ENCODE data around the gene TEX53. TPM values are rescaled to one million over a fixed set of nuclear protein-coding genes. Genes with fewer than 3 reads are reported as not detected.

The TEX53 gene
- total RNA-seq, 3 donors from 2014 or later, result not detected

DNA sequence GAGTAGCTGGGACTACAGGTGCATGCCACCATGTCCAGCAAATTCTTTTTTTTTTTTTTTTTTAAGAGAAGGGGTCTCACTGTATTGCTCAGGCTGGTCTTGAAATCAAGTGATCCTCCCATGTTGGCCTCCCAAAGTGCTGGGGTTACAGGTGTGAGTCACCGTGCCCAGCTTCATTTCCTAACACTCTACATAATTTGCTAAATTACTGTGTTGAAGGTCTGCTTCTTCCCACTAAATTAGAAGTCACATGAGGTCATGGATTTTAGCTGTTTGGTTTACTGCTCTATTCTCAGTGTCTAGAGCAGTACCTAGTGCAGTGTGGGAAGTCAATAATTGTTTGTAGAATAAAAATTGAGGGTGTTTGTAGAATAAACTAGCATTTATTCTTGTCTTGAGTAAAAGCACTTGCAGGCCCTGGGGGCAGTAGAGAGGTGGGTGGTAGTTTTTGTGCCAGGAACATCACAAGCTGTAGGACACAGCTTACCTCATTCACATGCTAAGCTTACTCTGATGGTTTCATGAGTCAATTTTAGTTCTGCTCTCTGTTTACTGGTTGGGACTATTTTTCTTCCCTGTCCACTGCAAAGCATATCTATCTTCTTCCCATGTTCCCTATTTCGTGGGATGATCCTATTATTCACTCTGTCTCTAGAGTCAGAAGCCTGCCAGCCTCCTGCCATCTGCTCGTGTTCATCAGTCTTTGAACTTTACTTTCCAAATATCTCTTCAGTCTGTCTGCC is 17.4 kb upstream of the TEX53 start:
- no peaks in the 10 kb centered on the region for H3K4me1 ChIP-seq
- intact Hi-C loops (cut with DNase I; ENCODE audit: low total_unique reads), result no loop called here
- peaks cover 0 to 5% of the 10 kb centered on the region in 2 donors for H3K9me3 ChIP-seq
- no peak overlapping the region for H3K27ac ChIP-seq
- DNase-seq (ENCODE audit: low spot score in 2 of 2), result no peak
- no peaks in the 10 kb centered on the region for H3K36me3 ChIP-seq
- TF ChIP-seq CTCF (IDR thresholded peaks at IDR 0.05) (no peak), POLR2A (IDR thresholded peaks at IDR 0.05) (no peak), POLR2AphosphoS5 (IDR thresholded peaks at IDR 0.05) (no peak)
- no peaks in the 10 kb centered on the region for H3K27me3 ChIP-seq
- H3K4me3 ChIP-seq, result no peak overlapping the region

DNA sequence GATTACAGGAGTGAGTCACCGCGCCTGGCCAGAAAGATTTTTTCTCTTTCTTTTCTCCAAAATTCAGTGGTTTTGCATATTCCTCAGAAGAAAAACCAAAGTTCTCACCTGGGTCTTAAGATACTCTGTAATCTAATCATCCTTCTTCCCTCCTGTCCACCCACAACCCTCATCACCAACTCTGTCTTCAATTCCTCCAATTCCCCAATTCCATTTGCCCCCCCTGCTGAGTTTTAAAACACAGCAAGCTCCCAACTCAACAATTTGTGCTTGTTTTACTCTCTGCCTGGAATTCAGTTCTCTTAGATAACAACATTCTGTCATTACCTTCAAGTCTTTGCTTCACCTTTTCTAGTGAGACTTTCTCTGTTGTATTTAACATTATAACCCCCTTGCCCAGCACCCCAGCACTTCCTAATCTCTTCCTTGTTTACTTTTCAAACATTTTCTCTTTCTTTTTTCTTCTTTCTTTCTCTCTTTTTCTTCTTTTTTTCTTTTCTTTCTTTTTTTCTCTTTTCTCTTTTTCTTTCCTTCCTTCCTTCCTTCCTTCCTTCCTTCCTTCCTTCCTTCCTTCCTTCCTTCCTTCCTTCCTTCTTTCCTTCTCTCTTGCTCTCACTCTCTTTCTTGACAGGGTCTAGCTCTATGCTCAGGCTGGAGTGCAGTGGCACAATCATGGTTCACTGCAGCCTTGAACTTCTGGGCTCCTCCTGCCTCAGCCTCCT is 16.6 kb upstream of the TEX53 start:
- TF ChIP-seq CTCF (IDR thresholded peaks at IDR 0.05) (no peak), POLR2A (IDR thresholded peaks at IDR 0.05) (no peak), POLR2AphosphoS5 (IDR thresholded peaks at IDR 0.05) (no peak)
- intact Hi-C loops (cut with DNase I; ENCODE audit: low total_unique reads), result no loop called here

GRCh38 chr9:114671605-114672004 is 14.0 kb upstream of the TEX53 start:
- no peak for DNase-seq (ENCODE audit: low spot score in 2 of 2)
- TF ChIP-seq CTCF (IDR thresholded peaks at IDR 0.05) (no peak), POLR2A (IDR thresholded peaks at IDR 0.05) (no peak), POLR2AphosphoS5 (IDR thresholded peaks at IDR 0.05) (no peak)
- intact Hi-C loops (cut with DNase I; ENCODE audit: low total_unique reads), result no loop called here
- Histone ChIP-seq H3K4me3 (no peak overlapping the region), H3K27me3 (no peaks in the 10 kb centered on the region), H3K27ac (no peak overlapping the region), H3K9me3 (peaks cover 0 to 5% of the 10 kb centered on the region in 2 donors), H3K36me3 (no peaks in the 10 kb centered on the region), H3K4me1 (no peaks in the 10 kb centered on the region)

More for the DNA sequence above, 16.6 kb upstream of the TEX53 start:
- no peak overlapping the region for H3K27ac ChIP-seq
- DNase-seq (ENCODE audit: low spot score in 2 of 2), result no peak
- no peaks in the 10 kb centered on the region for H3K4me1 ChIP-seq
- H3K9me3 ChIP-seq, result peaks cover 0 to 5% of the 10 kb centered on the region in 2 donors
- H3K36me3 ChIP-seq, result no peaks in the 10 kb centered on the region
- H3K27me3 ChIP-seq, result no peaks in the 10 kb centered on the region
- H3K4me3 ChIP-seq, result no peak overlapping the region

GRCh38 chr9:114669961-114670360 is 12.4 kb upstream of the TEX53 start:
- Histone ChIP-seq H3K27ac (no peak overlapping the region), H3K36me3 (no peaks in the 10 kb centered on the region), H3K27me3 (no peaks in the 10 kb centered on the region), H3K4me1 (no peaks in the 10 kb centered on the region), H3K9me3 (peaks cover 0 to 5% of the 10 kb centered on the region in 2 donors), H3K4me3 (no peak overlapping the region)
- no peak for DNase-seq (ENCODE audit: low spot score in 2 of 2)
- intact Hi-C loops (cut with DNase I; ENCODE audit: low total_unique reads), result no loop called here
- TF ChIP-seq POLR2AphosphoS5 (IDR thresholded peaks at IDR 0.05) (no peak), CTCF (IDR thresholded peaks at IDR 0.05) (no peak), POLR2A (IDR thresholded peaks at IDR 0.05) (no peak)

DNA sequence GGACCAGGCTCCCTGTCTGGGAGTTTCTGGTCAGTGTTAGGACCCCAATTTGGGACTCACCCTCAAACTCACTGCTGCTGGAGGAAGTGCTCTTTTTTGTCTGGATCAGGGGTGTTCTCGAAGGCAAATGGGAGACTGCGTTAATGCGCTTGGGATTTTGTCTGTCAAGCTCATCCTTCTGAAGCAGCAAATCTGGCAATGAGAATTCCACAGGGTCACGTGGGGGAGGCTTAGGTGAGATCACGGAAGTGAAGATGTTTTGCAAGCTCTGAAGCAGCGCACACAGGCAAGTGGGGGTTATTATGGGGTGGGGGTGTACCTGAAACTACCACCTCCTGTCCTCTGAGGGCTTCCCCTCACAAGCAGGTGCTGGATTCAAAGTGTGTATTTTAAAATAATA is 10.5 kb upstream of the TEX53 start:
- no peaks in the 10 kb centered on the region for H3K36me3 ChIP-seq
- H3K4me1 ChIP-seq, result no peaks in the 10 kb centered on the region
- no peak overlapping the region for H3K4me3 ChIP-seq
- no peak for DNase-seq (ENCODE audit: low spot score in 2 of 2)
- TF ChIP-seq CTCF (IDR thresholded peaks at IDR 0.05), result no peak
- no peak for TF ChIP-seq POLR2A (IDR thresholded peaks at IDR 0.05)
- no peak for TF ChIP-seq POLR2AphosphoS5 (IDR thresholded peaks at IDR 0.05)
- intact Hi-C loops (cut with DNase I; ENCODE audit: low total_unique reads), result no loop called here
- no peaks in the 10 kb centered on the region for H3K27me3 ChIP-seq
- H3K27ac ChIP-seq, result no peak overlapping the region
- peaks cover 0 to 5% of the 10 kb centered on the region in 2 donors for H3K9me3 ChIP-seq
